HepG2 (cell line): ENCODE data around the gene DPY19L3.

Experiments used
- EP300 ChIP-seq, 3 experiments: sonication (generic) in 1 of 3; formaldehyde crosslinking in 1 of 3; IDR thresholded peaks; 2 replicates each; pipeline versions ENCODE4 v1.5.1 to v1.6.1; 2011 to 2020; ENCODE audit warnings: low read depth in 2 of 3, low read length in 2 of 3, borderline replicate concordance in 1 of 3, improper control_type of control experiment in 1 of 3, mild to moderate bottlenecking in 1 of 3, missing genetic modification reagents in 1 of 3, moderate library complexity in 1 of 3
- HBP1 ChIP-seq: IDR thresholded peaks from 2 replicates; pipeline ENCODE4 v1.6.1; 2016; ENCODE audit warnings: low read depth, control low read depth
- TF ChIP-seq, protein P1 (sequence below): sonication (generic); formaldehyde crosslinking; IDR thresholded peaks from 2 replicates; pipeline ENCODE4 v1.5.0; 2020; ENCODE audit warnings: mild to moderate bottlenecking, missing genetic modification reagents, moderate library complexity

- no peak for TF ChIP-seq EP300 (IDR thresholded peaks at IDR 0.05; ENCODE audit: low read depth in 2 of 2, low read length in 2 of 2)
- no peak for TF ChIP-seq EP300 (CRISPR knock-in tag; IDR thresholded peaks at IDR 0.05; ENCODE audit: borderline replicate concordance)
- no peak for TF ChIP-seq HBP1 (CRISPR knock-in tag)
- TF ChIP-seq, protein P1, sequence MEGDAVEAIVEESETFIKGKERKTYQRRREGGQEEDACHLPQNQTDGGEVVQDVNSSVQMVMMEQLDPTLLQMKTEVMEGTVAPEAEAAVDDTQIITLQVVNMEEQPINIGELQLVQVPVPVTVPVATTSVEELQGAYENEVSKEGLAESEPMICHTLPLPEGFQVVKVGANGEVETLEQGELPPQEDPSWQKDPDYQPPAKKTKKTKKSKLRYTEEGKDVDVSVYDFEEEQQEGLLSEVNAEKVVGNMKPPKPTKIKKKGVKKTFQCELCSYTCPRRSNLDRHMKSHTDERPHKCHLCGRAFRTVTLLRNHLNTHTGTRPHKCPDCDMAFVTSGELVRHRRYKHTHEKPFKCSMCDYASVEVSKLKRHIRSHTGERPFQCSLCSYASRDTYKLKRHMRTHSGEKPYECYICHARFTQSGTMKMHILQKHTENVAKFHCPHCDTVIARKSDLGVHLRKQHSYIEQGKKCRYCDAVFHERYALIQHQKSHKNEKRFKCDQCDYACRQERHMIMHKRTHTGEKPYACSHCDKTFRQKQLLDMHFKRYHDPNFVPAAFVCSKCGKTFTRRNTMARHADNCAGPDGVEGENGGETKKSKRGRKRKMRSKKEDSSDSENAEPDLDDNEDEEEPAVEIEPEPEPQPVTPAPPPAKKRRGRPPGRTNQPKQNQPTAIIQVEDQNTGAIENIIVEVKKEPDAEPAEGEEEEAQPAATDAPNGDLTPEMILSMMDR = no peak
Observed at GRCh38 chr19:32362318-32362691, 43.3 kb upstream of the DPY19L3 start.
